HS-27A (cell line): Measurements from ENCODE around the gene RENBP.
A peak's percentile ranks its signal among the peaks of the same experiment; 100 is the strongest.

ENCODE experiments used
- DNase-seq: peaks from one replicate; pipeline ENCODE4 v3.0.0-alpha.2; 2012; ENCODE audit warnings: low read depth, missing footprints

Gene RENBP

GRCh38 chrX:153933748-153934147, 10.7 kb downstream of the RENBP start:
- DNase-seq: no peak

DNA sequence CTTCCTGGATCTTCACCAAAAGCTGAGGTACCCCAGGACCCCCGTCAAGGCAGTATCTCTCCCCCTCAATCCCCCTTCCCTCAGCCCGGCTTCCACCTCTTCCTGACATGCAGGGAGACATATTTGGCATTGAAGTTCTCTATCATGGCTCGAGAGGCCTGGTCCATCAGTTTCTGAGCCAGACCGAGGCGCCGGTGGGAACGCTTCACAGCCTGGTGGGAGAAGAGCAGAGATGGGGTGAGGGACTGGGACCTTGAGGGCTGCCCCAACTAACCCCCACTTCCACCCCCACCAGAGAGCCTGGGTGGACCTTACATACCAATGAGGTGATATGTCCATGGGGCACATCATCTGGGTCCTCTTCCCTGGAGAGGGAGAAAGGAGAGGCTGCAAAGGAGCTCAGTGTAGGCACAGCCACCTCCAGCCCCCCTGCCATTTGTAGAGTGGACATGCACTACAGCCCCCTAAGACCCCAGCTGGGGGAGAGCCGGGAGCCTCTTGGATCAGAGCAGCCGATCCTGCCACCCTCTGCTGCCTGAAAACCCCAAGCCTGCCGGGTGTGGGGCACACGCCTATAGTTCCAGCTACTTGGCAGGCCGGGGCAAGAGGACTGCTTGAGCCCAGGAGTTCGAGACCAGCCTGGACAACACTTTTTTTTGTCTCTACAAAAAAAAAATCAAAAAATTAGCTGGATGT, 12.1 kb downstream of the RENBP start:
- no peak for DNase-seq

- no peak for DNase-seq
These were observed 12.7 kb downstream of the RENBP start for GRCh38 chrX:153931748-153932147.

- no peak for DNase-seq
These were observed 13.3 kb downstream of the RENBP start for GRCh38 chrX:153931151-153931550.

DNA sequence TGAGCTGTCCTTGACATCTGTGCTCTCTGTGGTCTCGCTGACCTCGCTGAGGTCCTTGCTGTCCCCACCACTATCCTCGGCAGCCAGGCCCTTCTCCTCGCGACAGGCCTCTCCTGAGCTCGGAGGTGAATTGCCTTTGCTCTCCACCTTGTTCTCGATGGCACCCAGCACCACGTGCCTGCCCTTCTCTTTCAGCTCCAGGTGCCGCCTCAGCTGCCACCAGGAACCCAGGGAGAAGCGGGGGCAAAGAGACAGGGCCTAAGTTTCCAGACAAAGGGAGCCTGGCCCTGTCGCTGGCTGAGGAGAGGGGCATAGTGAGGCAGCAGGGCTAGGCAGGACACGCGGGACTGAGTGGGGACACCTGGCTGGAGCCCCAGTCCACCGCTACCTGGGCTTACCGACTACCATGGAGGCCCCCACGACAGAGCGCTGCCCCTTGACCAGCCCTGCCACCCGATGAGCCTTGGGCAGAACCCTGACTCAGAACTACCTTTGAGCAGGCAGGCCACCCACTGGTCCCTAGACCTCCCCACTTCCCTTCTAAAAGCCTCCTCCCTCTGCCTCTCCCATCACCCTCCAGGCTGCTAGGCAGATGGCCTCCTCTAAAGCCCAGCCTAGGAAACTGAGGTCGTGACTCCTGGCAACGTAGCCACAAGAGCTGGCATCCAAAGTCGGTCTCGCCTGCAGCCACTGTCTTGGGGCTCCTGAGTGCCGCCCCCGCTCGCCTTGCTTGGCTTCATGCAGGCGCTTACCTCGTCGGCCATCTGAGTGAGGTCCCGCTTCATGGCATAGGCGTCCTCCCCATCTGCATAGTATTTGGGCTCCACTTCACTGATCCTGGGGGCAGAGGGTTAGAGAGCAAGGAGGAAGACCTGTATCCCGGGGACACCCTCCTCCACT, 14.2 kb downstream of the RENBP start:
- no peak for DNase-seq

GRCh38 chrX:153929576-153929975, 14.9 kb downstream of the RENBP start:
- no peak for DNase-seq

GRCh38 chrX:153928846-153929245, 15.6 kb downstream of the RENBP start:
- DNase-seq: no peak

DNA sequence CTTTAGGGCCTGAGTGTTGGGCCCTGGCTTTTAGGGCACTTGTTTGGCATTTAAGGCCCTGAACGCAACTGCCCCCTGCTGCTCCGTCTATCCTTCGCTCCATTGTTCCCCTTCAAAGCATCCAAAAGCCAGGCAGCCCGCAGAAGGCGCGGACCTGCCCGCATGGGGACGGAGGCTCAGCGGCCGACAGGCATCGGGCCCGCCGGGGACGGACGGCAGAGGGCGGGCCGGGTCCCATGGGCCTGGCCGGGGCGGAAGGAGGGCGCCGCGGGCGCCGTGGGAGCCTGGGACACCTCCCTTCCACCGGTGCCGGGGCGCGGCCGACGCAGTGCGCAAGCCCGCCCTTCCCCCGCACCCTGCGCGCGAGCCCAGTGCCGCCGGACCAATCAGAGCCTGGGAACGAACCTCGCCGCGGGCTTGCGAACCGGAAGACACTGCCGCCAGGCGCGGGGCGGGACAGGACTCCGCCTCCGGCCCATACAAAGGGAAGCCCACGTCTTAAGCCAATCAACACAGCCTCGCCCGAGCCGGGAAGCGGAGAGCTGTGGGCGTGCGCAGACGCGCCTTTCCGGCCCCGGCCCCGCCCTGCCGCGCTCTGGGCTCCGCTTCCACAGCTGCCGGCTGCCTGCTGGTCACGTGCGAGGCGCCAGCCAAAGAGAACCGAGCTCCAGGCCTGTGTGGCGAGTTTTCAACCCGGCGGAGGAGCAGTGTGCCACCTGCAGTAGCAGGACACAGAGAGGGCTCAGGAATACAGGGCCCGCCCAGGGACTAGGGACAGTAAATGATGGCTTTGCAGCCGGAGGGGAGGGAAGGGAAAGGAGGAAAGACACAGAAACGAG, 16.3 kb downstream of the RENBP start:
- peak; percentile 79 for DNase-seq

DNA sequence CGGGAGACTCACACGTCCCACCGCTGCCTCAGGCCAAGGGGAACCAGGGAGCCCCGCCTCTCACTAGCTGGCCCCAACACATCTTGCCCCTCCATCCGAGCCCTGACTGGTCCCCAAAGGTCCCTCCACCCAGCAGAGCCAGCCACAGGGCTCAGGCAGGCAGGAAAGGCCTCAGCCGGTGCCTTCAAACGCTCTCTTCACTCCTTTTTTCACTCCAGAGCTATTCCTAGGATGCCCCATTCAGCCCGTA, 16.8 kb downstream of the RENBP start:
- DNase-seq: no peak

DNA sequence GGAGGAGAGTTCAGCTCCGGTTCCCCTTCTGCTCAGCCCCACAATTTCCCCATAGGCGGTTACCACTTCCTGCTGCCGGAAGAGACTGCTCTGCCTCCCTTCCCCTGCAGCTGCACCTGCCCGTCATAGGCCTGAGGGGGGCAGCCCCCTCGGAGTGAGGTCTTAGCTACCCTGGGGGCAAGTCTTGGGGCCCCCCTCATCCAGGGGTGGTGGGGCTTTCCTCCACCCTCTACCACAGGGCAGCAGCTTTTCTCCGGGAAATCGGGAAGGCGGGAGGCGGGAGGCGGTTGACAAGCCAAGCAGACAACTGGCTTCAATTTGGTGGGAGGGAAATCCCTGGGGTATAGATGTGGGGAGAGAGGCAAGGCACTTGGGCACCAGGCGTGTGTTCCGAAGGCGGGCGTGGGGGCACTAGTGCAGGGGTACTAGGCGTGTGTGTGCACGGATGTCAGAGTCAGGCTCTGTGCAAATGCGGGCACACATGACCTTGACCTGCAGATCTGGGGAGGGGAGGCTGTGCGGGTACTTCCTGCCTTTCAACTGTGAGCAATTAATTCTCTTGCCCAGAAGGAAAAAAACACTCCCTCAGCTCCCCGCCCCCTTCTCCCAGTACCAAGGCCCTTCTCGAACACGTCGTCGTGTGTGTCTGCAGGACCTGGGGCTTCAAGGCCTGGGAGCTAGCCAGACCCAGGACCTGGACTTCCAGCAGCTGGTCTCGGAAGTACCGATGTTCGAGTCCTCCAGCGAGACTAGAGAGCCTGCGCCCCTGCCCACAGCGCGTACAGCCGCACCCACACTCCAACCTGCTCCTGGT, 17.4 kb downstream of the RENBP start:
- no peak for DNase-seq

DNA sequence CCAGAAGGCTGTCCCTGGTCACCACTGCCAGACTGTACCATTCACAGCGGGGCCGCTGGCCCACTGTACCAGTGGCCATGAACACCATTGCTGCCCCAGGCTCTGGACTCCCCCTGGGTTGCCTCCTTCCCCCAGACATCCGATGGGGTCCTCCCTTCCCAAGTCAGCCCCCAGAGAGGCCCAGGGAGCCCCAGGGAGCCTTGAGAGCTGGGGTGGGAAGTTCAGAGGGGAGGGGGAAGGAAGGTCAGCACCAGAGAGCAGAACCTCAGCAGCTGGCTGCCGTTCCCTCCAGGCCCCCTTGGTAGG, 17.9 kb downstream of the RENBP start:
- DNase-seq: no peak

DNA sequence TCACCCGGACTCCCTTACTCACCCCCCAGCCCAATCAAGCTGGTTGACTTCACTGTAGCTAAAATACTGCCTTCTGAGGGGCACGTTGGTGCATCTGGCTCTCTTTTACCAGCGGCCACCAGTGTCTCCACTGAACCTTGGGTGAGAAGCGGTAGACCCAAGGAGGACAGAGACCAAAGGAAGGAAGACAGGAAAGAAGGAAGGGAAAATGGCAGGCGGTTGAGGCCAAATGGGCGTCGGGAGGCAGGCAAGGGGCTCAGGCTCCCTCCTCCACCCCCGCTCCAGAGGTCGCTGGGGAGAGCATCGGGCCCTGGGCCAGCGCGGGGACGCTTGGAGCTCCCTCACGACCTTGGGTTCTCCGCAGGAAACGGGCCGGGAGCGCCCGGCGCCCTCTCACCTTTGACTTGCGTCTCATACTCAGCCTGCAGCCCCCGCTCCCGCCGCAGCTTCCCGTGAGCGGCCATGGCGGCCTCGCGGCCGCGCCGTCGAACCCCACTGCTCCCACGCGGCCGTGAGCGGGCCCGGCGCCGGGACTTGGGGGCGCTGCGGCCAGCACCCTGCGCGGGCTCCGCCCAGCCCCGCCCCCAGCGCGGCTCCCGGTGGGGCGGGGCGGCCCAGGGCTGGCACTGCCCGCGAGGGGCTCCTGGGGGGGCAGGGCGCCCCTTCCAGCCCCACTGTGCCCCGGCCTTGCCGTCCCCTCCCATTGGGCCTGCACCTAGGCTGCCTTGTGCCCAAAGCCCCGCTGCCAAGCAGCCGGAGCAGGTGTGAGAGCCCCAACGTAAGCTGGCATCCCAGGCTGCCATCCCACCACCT, 18.5 kb downstream of the RENBP start, which contains the start of gene ARHGAP4:
Gene ARHGAP4, minus strand, starts transcription at position 526 of the 813 bp plus-strand sequence. Its CDS starts 62 bp downstream, at position 464.
- no peak for DNase-seq

- no peak for DNase-seq
These were observed 19.1 kb downstream of the RENBP start for GRCh38 chrX:153925387-153925738.

DNA sequence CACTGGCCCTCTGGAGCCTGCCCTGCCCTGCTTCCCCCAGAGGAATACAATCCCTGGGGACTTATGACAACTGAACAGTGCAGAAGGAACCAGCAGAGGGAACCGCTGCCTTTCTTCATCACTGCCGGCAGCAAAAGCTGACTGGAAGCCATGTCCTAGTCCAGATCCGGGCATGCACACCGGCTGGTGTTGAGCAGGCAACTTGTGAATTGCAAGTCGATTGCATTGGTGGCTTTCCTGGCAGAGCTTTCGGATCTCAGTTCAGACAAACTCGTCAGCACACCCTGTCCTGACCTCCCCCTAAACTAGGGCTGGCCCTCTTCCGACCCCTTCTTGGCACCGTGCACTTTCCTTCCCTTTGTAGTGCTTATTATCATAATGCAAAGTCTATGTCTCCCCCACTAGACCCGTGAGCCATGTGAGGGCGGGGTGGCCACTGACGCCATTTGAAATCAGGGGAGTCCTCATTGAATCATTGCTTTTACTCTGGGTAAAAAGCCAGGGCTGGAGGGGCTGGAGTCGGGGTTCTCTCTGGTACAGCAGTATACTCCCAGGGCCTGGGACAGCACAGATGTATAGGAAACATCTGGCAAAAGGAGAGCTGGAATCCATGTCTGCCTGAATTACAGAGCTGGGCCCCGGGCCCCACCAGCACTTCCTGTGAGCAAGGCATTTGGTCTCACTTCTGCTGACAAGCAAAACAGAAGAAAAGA, 20.1 kb downstream of the RENBP start:
- DNase-seq: no peak

DNA sequence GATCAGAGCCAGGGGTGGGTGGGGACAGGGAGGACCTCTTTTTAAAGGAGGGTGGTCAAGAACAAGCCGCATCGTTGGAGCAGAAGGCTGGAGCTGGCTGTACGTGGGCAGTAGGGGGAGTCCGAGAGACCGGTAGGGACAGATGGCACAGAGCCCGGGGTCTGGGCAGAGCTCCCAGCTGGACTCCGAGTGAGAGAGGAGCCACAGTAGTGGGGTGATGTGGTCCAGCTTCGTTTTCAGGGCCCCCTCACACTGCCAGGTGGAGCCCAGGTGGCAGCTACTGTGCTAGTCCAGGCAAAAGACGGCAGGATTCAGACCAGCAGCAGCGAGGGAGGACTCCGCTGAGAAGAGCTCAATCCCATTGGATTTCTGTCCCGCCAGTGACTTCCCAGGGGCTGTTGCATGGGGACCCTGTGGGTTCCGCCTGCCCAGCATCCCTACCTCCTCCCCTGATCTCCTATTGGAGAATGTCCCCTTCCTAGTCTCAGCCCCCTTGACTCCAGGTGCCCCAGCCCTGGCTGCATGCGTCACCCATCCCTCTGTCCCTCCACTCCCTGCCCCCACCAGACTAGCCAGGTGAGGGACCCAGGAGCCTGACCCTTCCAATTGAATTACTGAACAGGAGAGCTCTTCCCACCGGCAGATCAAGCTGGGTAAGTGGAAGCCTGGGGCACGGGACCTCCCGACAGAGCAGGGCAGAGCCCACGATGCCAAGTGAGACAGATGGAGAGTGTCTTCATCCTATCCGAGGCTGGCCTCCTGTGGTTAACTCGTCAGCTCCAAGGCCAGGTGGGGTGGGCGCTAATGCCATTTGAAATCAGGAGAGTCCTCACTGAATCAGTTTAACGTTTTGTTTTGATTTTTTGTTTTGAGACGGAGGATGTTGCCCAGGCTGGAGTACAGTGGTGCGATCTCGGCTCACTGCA, 21.2 kb downstream of the RENBP start:
- DNase-seq: no peak

- DNase-seq: no peak
These were observed 22.7 kb downstream of the RENBP start for GRCh38 chrX:153921511-153922446.

GRCh38 chrX:153921070-153921469, 23.4 kb downstream of the RENBP start:
- DNase-seq: no peak

- DNase-seq: no peak
These were observed 23.9 kb downstream of the RENBP start for GRCh38 chrX:153920546-153920945.
